PC-9 (cell line): ENCODE data around the gene TTC23. TPM values are rescaled to one million over a fixed set of nuclear protein-coding genes. Genes with fewer than 3 reads are reported as not detected.

Experiments used
- BruUV-seq: library from RNA; stranded (reverse); fragments of 400-500 nt; replicated peaks from 2 replicates; lab custom pipeline; 2021; lab: Mats Ljungman, UMichigan
- CTCF ChIA-PET: fragments of 300-600 bp; sonication (Branson Sonifier 250); formaldehyde crosslinking; loops from one replicate; lab custom pipeline; 2022; ENCODE audit warnings: antibody characterized with exemption; lab: Charles Lee
- POLR2A ChIA-PET: fragments of 300-600 bp; sonication (Branson Sonifier 250); formaldehyde crosslinking; loops from one replicate; lab custom pipeline; 2022; ENCODE audit warnings: antibody characterized with exemption; ENCODE audit not compliant: unreplicated experiment; lab: Charles Lee
- DNase-seq, 2 experiments: peaks; one replicate each; pipeline versions ENCODE4 v3.0.0 to v3.0.0-alpha.2; 2015 to 2022; ENCODE audit warnings: mixed read lengths in 1 of 2
- H2AFZ ChIP-seq: fragments of 200-600 bp; sonication (generic); 2 replicates; pipeline ENCODE4 v1.8.1; 2017; ENCODE audit warnings: antibody characterized with exemption
- H3F3A ChIP-seq: fragments of 200-600 bp; sonication (generic); 2 replicates; pipeline ENCODE4 v1.8.1; 2017; ENCODE audit warnings: antibody characterized with exemption, mild to moderate bottlenecking, low read depth; ENCODE audit not compliant: insufficient read depth
- H3K27ac ChIP-seq: fragments of 200-600 bp; sonication (generic); 2 replicates; pipeline ENCODE4 v1.6.1; 2016; ENCODE audit warnings: mixed run types
- H3K27me3 ChIP-seq: fragments of 200-600 bp; sonication (generic); 2 replicates; pipeline ENCODE4 v1.6.1; 2016; ENCODE audit warnings: low read depth, mixed run types; ENCODE audit not compliant: insufficient read depth
- H3K36me3 ChIP-seq: fragments of 200-600 bp; sonication (generic); 2 replicates; pipeline ENCODE4 v1.6.1; 2016; ENCODE audit warnings: low read depth, mixed run types
- H3K4me1 ChIP-seq: fragments of 200-600 bp; sonication (generic); replicated peaks from 2 replicates; pipeline ENCODE4 v1.6.1; 2016; ENCODE audit warnings: mixed run types; ENCODE audit not compliant: insufficient read depth
- H3K4me2 ChIP-seq: fragments of 200-600 bp; sonication (generic); 2 replicates; pipeline ENCODE4 v1.6.1; 2017; ENCODE audit warnings: mixed run types
- H3K4me3 ChIP-seq: fragments of 200-600 bp; sonication (generic); 2 replicates; pipeline ENCODE4 v1.6.1; 2016; ENCODE audit warnings: mixed run types
- H3K79me2 ChIP-seq: fragments of 200-600 bp; sonication (generic); 2 replicates; pipeline ENCODE4 v1.6.1; 2017; ENCODE audit warnings: low read depth, mixed run types
- H3K9me2 ChIP-seq: fragments of 200-600 bp; sonication (generic); 2 replicates; pipeline ENCODE4 v1.8.1; 2017; ENCODE audit warnings: mild to moderate bottlenecking; ENCODE audit not compliant: insufficient read depth
- H3K9me3 ChIP-seq: fragments of 200-600 bp; sonication (generic); 2 replicates; pipeline ENCODE4 v1.8.1; 2016; ENCODE audit warnings: low read depth; ENCODE audit not compliant: insufficient read depth
- H4K20me1 ChIP-seq: fragments of 200-600 bp; sonication (generic); 2 replicates; pipeline ENCODE4 v1.8.1; 2017; ENCODE audit not compliant: insufficient read depth
- CTCF ChIP-seq: fragments of 200-600 bp; sonication (generic); conservative IDR thresholded peaks from 2 replicates; pipeline ENCODE4 v1.6.1; 2017; ENCODE audit warnings: mixed run types, antibody characterized with exemption, mild to moderate bottlenecking, moderate library complexity
- EZH2 ChIP-seq: fragments of 200-600 bp; sonication (generic); IDR thresholded peaks from 2 replicates; pipeline ENCODE4 v1.8.0; 2017; ENCODE audit warnings: antibody characterized with exemption, low read depth
- intact Hi-C: fragments of 100-400 bp; cut with micrococcal nuclease; formaldehyde crosslinking; loops from one replicate; pipeline ENCODE4 v1.10.0; 2022; ENCODE audit not compliant: unreplicated experiment
- total RNA-seq: library from RNA; stranded (reverse); gene quantifications from 2 replicates; pipeline ENCODE4 v1.2.3, GENCODE V29; 2021

TTC23 gene
- total RNA-seq, 1 experiment from 2014 or later: 18.4 TPM

DNA sequence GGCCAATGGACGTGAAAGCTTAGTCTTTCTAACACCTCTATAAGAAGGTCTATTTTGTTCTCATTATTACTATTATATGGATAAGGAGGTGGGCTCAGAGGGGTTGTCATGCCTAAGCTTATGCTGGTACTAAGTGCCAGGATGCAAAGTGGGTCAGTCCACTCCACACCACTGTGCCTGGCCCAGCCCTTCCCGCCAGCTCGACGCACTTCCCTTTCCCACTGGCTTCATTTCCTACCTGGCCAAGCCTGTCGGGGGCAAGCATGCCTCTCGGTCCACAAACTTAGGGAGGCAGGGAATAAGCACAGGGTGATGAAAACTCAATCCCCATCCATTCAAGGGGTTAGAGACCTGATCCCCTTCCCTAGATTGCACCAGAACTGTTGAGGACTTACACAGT, 150.4 kb downstream of the TTC23 start:
- Histone ChIP-seq H3K27me3 (peaks cover 10% of the 10 kb centered on the region; the same call in 1 of the 2 replicates), H2AFZ (no peak overlapping the region), H3K9me2 (no peaks in the 10 kb centered on the region), H3K9me3 (no peaks in the 10 kb centered on the region), H3K4me3 (no peak overlapping the region), H3K79me2 (no peaks in the 10 kb centered on the region), H3K4me2 (no peak overlapping the region), H4K20me1 (no peaks in the 10 kb centered on the region), H3K36me3 (no peaks in the 10 kb centered on the region), H3K27ac (no peak overlapping the region), H3F3A (no peaks in the 10 kb centered on the region), H3K4me1 (no peaks in the 10 kb centered on the region)
- TF ChIP-seq EZH2 (no peak), CTCF (no peak)
- CTCF ChIA-PET: no interaction called here
- intact Hi-C loops: no loop called here
- no peak for DNase-seq
- BruUV-seq: no TSS peak
- POLR2A ChIA-PET: no interaction called here

- Histone ChIP-seq H2AFZ (no peak overlapping the region), H3K4me2 (no peak overlapping the region), H3K4me1 (no peaks in the 10 kb centered on the region), H3K27me3 (peaks cover 10% of the 10 kb centered on the region; the same call in 1 of the 2 replicates), H3K79me2 (no peaks in the 10 kb centered on the region), H3K9me3 (no peaks in the 10 kb centered on the region), H4K20me1 (no peaks in the 10 kb centered on the region), H3K27ac (no peak overlapping the region), H3K36me3 (no peaks in the 10 kb centered on the region), H3K4me3 (no peak overlapping the region), H3K9me2 (no peaks in the 10 kb centered on the region), H3F3A (no peaks in the 10 kb centered on the region)
- intact Hi-C loops: no loop called here
- CTCF ChIA-PET: no interaction called here
- TF ChIP-seq CTCF (no peak), EZH2 (no peak)
- POLR2A ChIA-PET: no interaction called here
- BruUV-seq: no TSS peak
- DNase-seq: no peak
These were observed 151.0 kb downstream of the TTC23 start for GRCh38 chr15:99098426-99098825.

DNA sequence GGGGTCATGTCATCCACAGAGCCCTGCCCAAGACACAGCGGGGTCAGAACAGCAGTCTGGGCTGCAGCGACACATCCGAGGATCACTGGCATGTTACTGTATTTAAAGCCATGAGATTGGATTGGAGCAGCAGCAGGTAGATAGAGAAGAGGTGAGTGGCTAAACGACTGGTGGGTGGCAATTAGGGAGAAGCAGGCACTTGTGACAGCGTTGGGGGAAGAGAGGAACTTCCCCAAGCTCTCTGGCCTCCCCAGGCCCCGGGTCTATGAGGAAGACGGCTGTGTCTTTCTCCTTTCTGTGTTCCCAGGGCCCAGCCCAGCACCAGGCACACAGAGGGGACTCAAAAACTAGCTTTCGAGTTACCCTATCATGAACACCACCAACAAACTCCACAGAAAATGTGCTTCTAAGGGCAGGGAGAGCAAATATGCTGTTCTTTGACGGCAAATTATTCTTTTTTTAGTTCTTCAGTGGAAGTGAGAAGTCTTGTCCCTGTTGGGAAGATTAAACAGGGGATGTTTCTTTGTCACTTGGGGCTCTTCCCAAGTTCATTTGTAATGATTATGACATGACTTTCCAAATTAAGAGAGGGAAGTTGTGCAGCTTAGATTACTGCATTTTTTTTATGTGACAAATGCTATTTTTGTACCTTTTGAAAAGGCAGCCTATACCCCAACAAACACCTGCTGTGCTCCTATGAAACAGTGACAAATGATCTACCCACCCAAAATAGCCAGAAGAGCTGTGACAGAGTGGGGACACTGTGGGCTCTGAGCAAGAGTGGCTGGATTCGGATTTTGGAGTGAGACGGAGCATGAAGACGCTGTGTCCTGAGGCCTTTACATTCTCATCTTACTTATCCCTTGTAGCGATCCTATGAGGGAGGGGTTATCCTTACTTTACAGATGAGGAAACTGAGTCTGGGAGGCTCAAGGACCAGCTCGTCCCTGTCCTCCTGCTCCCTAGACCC, 151.7 kb downstream of the TTC23 start:
- intact Hi-C loops: no loop called here
- H2AFZ ChIP-seq: no peak overlapping the region
- TF ChIP-seq EZH2 (no peak), CTCF (no peak)

More for the DNA sequence above, 151.7 kb downstream of the TTC23 start:
- H3F3A ChIP-seq: no peaks in the 10 kb centered on the region
- H3K79me2 ChIP-seq: no peaks in the 10 kb centered on the region
- ChIA-PET POLR2A (no interaction called here), CTCF (interaction anchor here (0.6 kb wide), 1 partner anchor 116 kb away, joined by 5 read pairs; no protein-coding TSS in a partner anchor)
- no peaks in the 10 kb centered on the region for H3K36me3 ChIP-seq
- no peak overlapping the region for H3K4me2 ChIP-seq
- no peak overlapping the region for H3K27ac ChIP-seq
- no peak for DNase-seq
- BruUV-seq: no TSS peak
- H3K27me3 ChIP-seq: peaks cover 10% of the 10 kb centered on the region; the same call in 1 of the 2 replicates
- H4K20me1 ChIP-seq: no peaks in the 10 kb centered on the region
- H3K9me3 ChIP-seq: no peaks in the 10 kb centered on the region
- no peaks in the 10 kb centered on the region for H3K9me2 ChIP-seq
- H3K4me3 ChIP-seq: no peak overlapping the region
- H3K4me1 ChIP-seq: no peaks in the 10 kb centered on the region
